Cardiac fibroblast (primary cell): ENCODE data around the gene KRT76.

Source experiments
- DNase-seq, 2 donors: peaks; one replicate each; pipeline versions ENCODE4 v3.0.0 to v3.0.0-alpha.2; 2010; ENCODE audit warnings: low read depth in 2 of 2
- H3K4me3 ChIP-seq, 2 donors: replicated peaks in 1 of 2; 1 replicate in 1 of 2; 2 replicates in 1 of 2; pipeline ENCODE4 v1.5.1; 2011; ENCODE audit warnings: low read depth in 2 of 2, low read length in 2 of 2, mild to moderate bottlenecking in 2 of 2, moderate library complexity in 1 of 2
- TF ChIP-seq, protein P1 (sequence below): IDR thresholded peaks from one replicate; pipeline ENCODE4 v1.5.1; 2011; ENCODE audit warnings: low read depth, mild to moderate bottlenecking, low read length, inconsistent platforms

The KRT76 gene

DNA sequence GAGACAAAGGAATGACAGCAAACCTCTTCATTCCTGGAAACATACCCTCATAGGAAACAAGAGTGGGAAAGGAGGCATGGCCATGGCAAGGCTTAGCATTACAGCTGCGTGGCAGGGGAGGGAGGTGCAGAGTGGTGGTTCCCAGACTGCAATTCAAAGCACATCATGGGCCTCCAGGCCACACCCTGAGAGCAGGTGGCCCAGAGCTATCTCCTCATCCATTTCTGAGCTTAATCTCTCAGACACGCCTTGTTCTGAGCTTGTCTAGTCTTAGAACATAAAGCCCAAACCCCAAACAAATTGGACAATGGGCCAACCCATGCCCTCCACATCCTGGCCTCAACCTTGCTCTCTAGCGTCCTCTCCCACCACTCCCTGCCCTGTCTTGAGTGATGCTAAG lies 24.6 kb upstream of the KRT76 start:
- no peak overlapping the region for H3K4me3 ChIP-seq
- TF ChIP-seq, protein P1, sequence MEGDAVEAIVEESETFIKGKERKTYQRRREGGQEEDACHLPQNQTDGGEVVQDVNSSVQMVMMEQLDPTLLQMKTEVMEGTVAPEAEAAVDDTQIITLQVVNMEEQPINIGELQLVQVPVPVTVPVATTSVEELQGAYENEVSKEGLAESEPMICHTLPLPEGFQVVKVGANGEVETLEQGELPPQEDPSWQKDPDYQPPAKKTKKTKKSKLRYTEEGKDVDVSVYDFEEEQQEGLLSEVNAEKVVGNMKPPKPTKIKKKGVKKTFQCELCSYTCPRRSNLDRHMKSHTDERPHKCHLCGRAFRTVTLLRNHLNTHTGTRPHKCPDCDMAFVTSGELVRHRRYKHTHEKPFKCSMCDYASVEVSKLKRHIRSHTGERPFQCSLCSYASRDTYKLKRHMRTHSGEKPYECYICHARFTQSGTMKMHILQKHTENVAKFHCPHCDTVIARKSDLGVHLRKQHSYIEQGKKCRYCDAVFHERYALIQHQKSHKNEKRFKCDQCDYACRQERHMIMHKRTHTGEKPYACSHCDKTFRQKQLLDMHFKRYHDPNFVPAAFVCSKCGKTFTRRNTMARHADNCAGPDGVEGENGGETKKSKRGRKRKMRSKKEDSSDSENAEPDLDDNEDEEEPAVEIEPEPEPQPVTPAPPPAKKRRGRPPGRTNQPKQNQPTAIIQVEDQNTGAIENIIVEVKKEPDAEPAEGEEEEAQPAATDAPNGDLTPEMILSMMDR = no peak
- no peak for DNase-seq

DNA sequence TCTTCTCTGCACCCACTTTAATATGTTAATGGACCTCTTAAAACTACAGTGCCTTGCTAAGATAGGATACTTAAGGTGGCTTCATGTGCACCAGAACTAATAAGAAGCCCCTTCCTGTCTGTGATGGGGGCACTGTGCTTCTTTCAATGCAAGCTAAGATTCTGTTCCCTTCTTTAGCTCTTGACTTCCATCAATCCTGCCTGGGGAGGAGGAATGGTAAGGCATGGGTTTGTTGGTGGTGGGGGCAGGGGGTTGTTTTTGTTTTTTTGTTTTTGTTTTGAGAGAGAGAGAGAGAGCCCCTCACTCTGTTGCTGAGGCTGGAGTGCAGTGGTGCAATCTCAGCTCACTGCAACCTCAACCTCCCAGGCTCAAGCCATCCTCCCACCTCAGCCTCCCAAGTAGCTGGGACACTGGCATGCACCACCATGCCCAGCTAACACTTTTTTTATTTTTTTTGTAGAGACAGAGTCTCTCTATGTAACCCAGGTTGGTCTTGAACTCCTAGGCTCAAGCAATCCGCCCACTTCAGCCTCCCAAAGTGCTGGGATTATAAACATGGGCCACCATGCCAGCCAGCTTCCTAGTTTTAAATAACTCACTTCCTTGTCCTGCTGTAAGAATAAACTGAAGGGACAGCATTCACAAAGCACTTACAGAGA lies 23.2 kb upstream of the KRT76 start:
- no peak for DNase-seq
- no peak overlapping the region for H3K4me3 ChIP-seq
- TF ChIP-seq, protein P1 = no peak

DNA sequence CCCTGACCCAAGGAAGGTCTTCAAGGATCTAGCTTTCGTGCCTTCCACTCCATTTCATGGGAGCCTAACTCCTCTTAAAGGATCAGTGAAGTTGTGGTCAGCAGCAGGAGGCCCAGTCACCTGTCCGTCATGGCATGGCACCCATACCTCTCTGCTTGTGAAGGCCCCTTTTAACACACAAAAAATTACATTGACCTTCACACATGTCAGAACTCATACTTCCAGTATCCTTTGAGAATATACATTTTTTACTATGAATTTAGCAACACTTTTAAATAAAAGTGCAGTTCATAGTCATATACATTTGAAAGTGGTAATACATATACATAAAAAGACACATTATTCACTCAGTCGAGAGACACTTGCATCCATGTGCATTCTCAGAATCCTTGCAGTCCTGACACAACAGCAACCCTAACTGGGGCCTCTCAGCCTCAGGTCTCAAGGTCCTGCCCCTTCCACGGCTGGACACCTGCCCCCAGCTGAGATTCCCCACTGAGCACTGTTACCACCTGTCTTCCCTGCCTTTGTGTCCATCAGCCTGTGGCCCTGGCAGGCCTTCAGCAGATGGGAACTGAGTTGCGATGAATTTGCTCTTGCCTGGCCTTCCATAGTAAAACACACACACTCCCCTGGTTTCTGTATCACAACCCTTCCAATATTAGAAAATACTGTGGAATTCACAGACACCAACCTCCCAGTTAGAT lies 22.5 kb upstream of the KRT76 start:
- TF ChIP-seq, protein P1 = no peak
- no peak overlapping the region for H3K4me3 ChIP-seq
- no peak for DNase-seq

DNA sequence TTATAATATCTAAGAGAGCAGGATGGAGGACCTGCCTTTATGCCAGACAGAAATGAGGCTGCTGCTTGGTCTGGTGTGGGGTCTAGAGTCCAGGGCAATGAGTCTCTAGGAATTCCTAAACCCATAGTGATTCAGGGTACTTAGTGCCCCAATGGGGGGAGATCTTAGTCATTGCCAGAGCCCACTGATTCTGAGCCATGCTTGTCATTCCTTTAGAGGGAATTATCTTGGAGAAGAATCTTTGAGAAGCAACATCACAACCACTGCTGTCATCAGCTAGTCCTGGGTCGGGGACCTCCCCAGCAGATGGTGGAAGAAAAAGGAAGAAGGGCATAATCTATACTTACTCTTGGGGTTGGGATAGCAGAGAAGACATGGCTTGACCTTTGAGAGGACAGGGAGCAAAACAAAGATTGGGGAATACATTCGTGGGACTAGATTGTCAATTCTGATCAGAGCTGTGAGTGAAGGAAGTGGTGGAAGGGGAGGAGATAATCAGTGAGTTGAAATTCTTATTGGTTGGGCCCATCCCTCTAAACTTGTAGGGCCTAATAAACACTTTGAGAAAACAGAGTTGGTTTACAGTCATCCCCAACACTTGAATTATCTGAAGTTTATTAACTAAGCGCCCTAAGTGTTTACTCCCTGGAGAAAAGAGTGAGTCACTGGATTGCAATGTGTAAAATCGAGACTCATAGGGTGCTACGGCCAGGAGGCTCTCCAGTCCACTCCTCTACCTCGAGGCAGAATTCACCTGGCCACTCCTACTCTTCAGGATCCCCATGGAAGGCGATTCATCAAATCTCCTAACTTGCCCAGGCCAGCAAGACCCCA lies 21.7 kb upstream of the KRT76 start:
- DNase-seq = peak in 1 of 2 donors; percentile 19
- TF ChIP-seq, protein P1 = no peak
- no peak overlapping the region for H3K4me3 ChIP-seq

DNA sequence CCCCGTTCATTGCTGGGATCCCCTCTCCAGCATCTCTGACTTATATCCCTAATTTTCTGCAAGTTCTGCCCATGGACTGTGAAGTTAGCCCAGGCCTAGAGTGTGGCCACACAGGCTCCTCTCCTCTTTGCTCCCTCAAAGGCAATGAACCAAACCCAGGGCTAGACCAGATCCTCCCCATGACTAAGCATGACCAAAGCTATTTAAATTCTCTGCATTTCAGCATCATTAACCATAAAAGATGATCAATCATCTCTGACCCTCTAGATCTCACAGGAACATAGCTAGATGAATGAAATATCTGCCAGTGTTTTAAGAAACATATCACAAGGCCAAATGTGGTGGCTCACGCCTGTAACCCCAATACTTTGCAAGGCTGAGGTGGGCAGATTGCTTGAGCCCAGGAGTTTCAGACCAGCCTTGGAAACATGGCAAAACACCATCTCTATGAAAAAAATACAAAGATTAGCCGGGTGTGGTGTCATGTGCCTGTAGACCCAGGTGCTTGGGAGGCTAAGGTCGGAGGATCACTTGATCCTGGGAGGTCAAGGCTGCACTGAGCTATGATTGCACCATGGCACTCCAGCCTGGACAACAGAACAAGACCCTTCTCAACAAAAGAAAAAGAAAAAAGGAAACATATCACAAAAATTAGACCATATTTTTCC lies 21.0 kb upstream of the KRT76 start:
- DNase-seq = peak in 1 of 2 donors; percentile 16
- TF ChIP-seq, protein P1 = no peak

DNA sequence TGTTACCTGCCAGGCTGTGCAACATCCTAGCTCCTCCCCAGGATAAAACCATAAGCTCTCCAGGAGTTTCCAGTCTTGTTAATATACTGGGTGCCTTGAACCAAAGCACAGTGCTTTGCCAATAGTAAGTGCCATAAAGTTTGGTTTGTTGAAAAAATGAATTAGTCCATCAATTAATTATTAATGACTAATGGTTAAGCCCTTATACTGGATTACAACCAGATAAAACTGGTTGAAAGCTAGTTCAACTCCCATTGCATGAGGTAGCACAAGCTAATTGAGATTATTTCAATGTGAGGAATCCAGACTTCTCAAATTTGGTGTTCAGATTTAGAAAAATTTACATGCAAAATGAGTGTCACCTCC lies 20.4 kb upstream of the KRT76 start:
- no peak for DNase-seq
- TF ChIP-seq, protein P1 = no peak
- no peak overlapping the region for H3K4me3 ChIP-seq

More for the DNA sequence above, 21.0 kb upstream of the KRT76 start:
- H3K4me3 ChIP-seq = no peak overlapping the region
